GM18519 (cell line): Measurements from ENCODE around the gene KAZALD1.

Experiments
- ATAC-seq: cut with Tn5 transposase; IDR thresholded peaks from one replicate; pipeline ENCODE4 v1.9.1; 2021; ENCODE audit warnings: mild to moderate bottlenecking, moderate library complexity; ENCODE audit not compliant: unreplicated experiment, low FRiP score

KAZALD1 gene

GRCh38 chr10:101091546-101092290 lies 29.9 kb downstream of the KAZALD1 start:
- no peak for ATAC-seq

GRCh38 chr10:101092881-101093354 lies 31.1 kb downstream of the KAZALD1 start:
- ATAC-seq: no peak

GRCh38 chr10:101094121-101094879 lies 32.5 kb downstream of the KAZALD1 start:
- no peak for ATAC-seq

GRCh38 chr10:101095004-101095403 lies 33.2 kb downstream of the KAZALD1 start:
- no peak for ATAC-seq

- no peak for ATAC-seq
Observed at GRCh38 chr10:101095550-101096213, 33.9 kb downstream of the KAZALD1 start.

GRCh38 chr10:101096378-101096777 lies 34.6 kb downstream of the KAZALD1 start:
- ATAC-seq: no peak

- ATAC-seq: no peak
Observed at GRCh38 chr10:101097881-101098280, 36.1 kb downstream of the KAZALD1 start.

- ATAC-seq: no peak
Observed at GRCh38 chr10:101099901-101100300, 38.1 kb downstream of the KAZALD1 start.

GRCh38 chr10:101101372-101101881 lies 39.6 kb downstream of the KAZALD1 start:
- no peak for ATAC-seq

- no peak for ATAC-seq
Observed at GRCh38 chr10:101103430-101103829, 41.6 kb downstream of the KAZALD1 start.

GRCh38 chr10:101106351-101106750 lies 44.6 kb downstream of the KAZALD1 start:
- no peak for ATAC-seq

GRCh38 chr10:101107771-101108170 lies 46.0 kb downstream of the KAZALD1 start:
- no peak for ATAC-seq

GRCh38 chr10:101110856-101111523 lies 49.2 kb downstream of the KAZALD1 start:
- no peak for ATAC-seq

- ATAC-seq: no peak
Observed at GRCh38 chr10:101111547-101111946, 49.8 kb downstream of the KAZALD1 start.

- ATAC-seq: no peak
Observed at GRCh38 chr10:101112799-101113594, 51.2 kb downstream of the KAZALD1 start.

GRCh38 chr10:101113890-101114403 lies 52.2 kb downstream of the KAZALD1 start:
- no peak for ATAC-seq

GRCh38 chr10:101114646-101115045 lies 52.9 kb downstream of the KAZALD1 start:
- ATAC-seq: no peak
